SK-N-MC (cell line): ENCODE data around the gene NRXN3.
"Not testable (repeated sequence)": the region's sequence is repeated elsewhere in the genome, so short reads cannot be mapped to it uniquely, and the experiment has no call there.

Source experiments
- DNase-seq: peaks from one replicate; pipeline ENCODE4 v3.0.0-alpha.2; 2011; ENCODE audit warnings: low read depth, low spot score
- H3K27ac ChIP-seq: fragments of 200-600 bp; sonication (generic); 2 replicates; pipeline ENCODE4 v1.5.1; 2016; ENCODE audit warnings: mixed run types
- H3K36me3 ChIP-seq: fragments of 200-600 bp; sonication (generic); 2 replicates; pipeline ENCODE4 v1.6.1; 2017; ENCODE audit warnings: antibody characterized with exemption, low read length, mixed read lengths; ENCODE audit not compliant: insufficient read depth
- H3K4me3 ChIP-seq: fragments of 200-600 bp; sonication (generic); 2 replicates; pipeline ENCODE4 v1.5.1; 2016
- H3K9ac ChIP-seq: fragments of 200-600 bp; sonication (generic); 2 replicates; pipeline ENCODE4 v1.8.0; 2017; ENCODE audit warnings: mixed run types, mixed read lengths; ENCODE audit not compliant: insufficient read length
- H3K9me3 ChIP-seq: fragments of 200-600 bp; sonication (generic); 2 replicates; pipeline ENCODE4 v1.6.1; 2017; ENCODE audit warnings: low read depth, mild to moderate bottlenecking, antibody characterized with exemption, low read length, moderate library complexity, mixed read lengths
- EZH2 ChIP-seq: fragments of 200-600 bp; sonication (generic); IDR thresholded peaks from one replicate; pipeline ENCODE4 v1.6.1; 2017; ENCODE audit warnings: antibody characterized with exemption
- FOXP2 ChIP-seq: optimal IDR thresholded peaks from 2 replicates; pipeline ENCODE3; 2011; ENCODE audit warnings: mild to moderate bottlenecking, moderate library complexity; ENCODE audit not compliant: insufficient read depth; ENCODE audit errors: extremely low read length, control extremely low read depth
- POLR2AphosphoS5 ChIP-seq: IDR thresholded peaks from 2 replicates; pipeline ENCODE4 v1.6.1; 2012; ENCODE audit warnings: mild to moderate bottlenecking, low read depth, low read length, borderline replicate concordance

Gene NRXN3

DNA sequence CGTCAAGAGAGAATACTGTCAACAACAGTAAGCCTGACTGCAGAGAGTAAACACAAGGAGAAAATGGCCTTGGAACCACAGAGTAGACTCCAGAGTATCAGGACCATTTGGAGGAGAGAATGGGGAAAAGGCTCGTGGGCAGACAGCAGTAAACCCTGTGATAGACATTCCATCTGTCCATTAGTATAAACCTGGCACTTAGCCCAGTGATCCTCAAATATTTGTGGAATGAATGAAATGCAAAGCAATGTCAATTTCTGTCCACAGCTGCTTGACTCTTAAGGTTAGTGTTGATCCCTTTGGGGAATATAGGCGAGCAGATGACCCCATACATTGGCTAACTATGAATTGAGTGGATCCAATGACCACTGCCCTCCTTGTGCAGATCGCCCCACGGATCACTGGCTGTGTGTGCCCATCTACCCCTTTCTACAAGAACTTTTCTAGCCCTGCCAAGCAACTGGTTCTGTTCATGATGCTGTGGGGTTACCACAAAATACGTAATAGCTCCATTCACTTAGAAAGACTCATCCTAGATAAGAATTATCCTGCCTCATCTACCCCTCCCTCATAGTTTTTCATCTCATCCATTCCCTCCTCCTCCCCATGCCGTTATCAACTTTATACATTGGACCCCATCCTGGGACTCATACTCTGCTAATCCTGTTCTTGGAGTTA is 846.8 kb downstream of the NRXN3 start:
- no peak overlapping the region for H3K9ac ChIP-seq
- TF ChIP-seq EZH2 (no peak), FOXP2 (no peak), POLR2AphosphoS5 (no peak)
- H3K4me3 ChIP-seq, result no peak overlapping the region
- DNase-seq, result no peak
- H3K36me3 ChIP-seq, result no peaks in the 10 kb centered on the region
- no peaks in the 10 kb centered on the region for H3K9me3 ChIP-seq
- H3K27ac ChIP-seq, result no peak overlapping the region

DNA sequence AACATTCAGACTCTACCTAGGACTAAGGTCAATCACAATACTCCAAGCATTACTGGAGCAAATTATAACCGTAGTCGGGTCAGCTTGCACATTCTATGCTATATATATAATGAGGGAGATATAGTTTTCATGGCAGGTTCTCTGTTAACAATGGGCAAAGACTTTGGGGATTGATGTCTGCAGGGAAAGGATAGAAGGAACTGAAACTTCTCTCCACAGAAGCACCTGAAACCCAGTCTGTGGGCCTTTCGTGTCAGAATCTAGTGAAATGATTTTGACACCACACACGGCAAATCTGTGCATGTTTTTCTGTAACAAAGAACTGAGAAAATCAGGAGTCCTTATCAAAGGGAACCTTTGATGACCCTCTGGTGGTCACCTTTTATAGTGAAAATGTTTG is 847.4 kb downstream of the NRXN3 start:
- Histone ChIP-seq H3K27ac (no peak overlapping the region), H3K36me3 (no peaks in the 10 kb centered on the region), H3K4me3 (no peak overlapping the region), H3K9me3 (no peaks in the 10 kb centered on the region), H3K9ac (no peak overlapping the region)
- DNase-seq, result no peak
- no peak for TF ChIP-seq FOXP2
- TF ChIP-seq EZH2, result no peak
- TF ChIP-seq POLR2AphosphoS5, result no peak

DNA sequence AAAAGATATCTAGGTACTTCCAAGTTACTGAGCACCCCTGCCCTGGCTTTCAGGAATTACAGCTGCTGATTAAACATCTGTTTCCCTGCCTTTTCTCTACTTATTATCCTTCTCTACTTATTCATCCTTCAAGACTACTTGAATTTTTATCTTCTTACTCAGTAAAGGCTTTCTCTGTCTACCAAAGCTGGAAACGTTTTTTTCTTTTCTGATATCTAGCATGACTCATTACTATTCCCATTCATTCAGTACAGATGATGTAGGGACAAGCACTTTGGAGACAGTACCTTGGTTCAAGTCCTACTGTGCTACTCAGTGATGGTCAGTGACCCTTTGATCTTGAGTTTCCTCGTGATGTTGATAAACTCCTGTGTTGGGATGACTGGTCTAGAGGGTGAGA is 848.7 kb downstream of the NRXN3 start:
- Histone ChIP-seq H3K27ac (no peak overlapping the region), H3K9ac (no peak overlapping the region), H3K36me3 (no peaks in the 10 kb centered on the region), H3K4me3 (no peak overlapping the region), H3K9me3 (no peaks in the 10 kb centered on the region)
- DNase-seq, result no peak
- TF ChIP-seq POLR2AphosphoS5 (no peak), EZH2 (no peak), FOXP2 (no peak)

DNA sequence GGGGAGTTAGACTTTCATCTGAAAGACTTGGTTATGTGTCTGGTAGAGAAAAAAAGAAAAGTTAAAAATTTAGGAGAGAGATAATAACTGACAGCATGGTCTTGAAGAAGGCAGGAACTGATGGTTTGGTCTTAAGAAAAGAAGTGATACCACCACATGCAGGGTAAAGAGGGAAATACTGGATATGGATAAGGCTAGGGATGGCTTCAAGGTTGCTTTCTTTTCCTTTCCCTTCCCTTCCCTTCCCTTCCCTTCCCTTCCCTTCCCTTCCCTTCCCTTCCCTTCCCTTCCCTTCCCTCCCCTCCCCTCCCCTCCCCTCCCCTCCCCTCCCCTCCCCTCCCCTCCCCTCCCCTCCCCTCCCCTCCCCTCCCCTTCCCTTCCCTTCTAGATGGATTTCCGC is 849.7 kb downstream of the NRXN3 start:
- H3K27ac ChIP-seq, H3K9me3 ChIP-seq, H3K36me3 ChIP-seq, DNase-seq, H3K4me3 ChIP-seq, H3K9ac ChIP-seq: not testable (repeated sequence)

DNA sequence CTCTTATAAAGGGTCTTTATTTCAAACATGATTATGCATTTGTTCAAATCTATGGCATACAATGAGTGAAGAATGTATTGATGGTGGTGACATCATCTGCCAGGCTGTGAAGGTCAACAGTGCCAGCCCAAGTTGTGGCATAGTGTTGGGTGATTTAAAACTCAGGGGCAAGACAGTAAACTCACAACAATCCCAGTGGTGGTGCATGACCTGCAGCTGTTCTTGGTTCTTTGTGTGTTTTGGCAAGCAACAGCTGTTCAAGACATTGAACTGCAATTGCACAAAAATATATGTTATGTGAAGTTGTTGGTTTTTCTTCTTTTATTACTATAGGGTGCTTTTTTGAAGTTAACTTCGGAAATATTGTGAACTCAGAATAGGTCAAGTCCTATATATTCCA is 851.6 kb downstream of the NRXN3 start:
- no peak overlapping the region for H3K27ac ChIP-seq
- no peak for TF ChIP-seq POLR2AphosphoS5
- TF ChIP-seq FOXP2, result no peak
- TF ChIP-seq EZH2, result no peak
- H3K36me3 ChIP-seq, result no peaks in the 10 kb centered on the region
- no peaks in the 10 kb centered on the region for H3K9me3 ChIP-seq
- no peak overlapping the region for H3K9ac ChIP-seq
- H3K4me3 ChIP-seq, result no peak overlapping the region
- no peak for DNase-seq

DNA sequence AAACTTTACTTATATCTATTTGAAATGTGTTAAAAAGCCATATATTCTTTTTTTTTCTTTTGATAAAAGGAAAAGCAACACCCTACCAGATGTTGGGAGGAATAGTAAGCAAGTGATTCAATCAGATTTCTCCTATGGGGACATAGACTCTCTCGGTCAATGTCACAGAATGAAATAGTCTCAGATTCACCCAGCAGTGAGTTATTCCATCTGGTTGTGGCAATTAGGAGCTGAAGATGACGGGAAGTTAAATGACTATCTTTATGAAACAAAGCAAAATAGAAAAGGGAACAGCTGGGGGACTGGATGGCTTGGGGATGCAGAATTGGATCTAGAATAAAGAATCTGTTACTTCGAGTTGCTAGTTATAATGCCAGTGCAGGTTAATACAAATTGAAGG is 857.0 kb downstream of the NRXN3 start:
- no peak for DNase-seq
- no peaks in the 10 kb centered on the region for H3K9me3 ChIP-seq
- TF ChIP-seq FOXP2 (no peak), POLR2AphosphoS5 (no peak), EZH2 (no peak)
- no peaks in the 10 kb centered on the region for H3K36me3 ChIP-seq
- no peak overlapping the region for H3K9ac ChIP-seq
- no peak overlapping the region for H3K4me3 ChIP-seq
- H3K27ac ChIP-seq, result no peak overlapping the region

DNA sequence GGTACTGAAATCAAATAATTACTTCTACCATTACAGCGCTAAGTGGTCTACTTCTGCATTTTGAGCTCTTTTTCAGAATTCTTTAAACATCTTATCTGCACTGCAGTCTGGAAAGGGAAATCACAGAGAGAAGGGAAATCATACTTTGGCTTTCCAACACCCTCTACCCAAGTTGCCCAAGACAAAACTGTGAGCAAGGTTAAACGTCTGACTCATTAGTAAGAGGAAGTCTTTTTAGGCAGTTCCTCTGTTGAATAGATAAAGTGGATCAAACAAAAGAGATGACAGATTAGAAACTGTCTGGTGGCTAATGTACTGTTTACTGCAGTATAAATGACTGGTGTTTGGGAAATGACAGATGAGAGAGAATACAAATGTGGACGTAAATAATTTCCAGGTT is 858.1 kb downstream of the NRXN3 start:
- TF ChIP-seq FOXP2 (no peak), POLR2AphosphoS5 (no peak), EZH2 (no peak)
- H3K9ac ChIP-seq, result no peak overlapping the region
- no peak for DNase-seq
- no peak overlapping the region for H3K4me3 ChIP-seq
- H3K27ac ChIP-seq, result no peak overlapping the region
- no peaks in the 10 kb centered on the region for H3K36me3 ChIP-seq
- no peaks in the 10 kb centered on the region for H3K9me3 ChIP-seq

DNA sequence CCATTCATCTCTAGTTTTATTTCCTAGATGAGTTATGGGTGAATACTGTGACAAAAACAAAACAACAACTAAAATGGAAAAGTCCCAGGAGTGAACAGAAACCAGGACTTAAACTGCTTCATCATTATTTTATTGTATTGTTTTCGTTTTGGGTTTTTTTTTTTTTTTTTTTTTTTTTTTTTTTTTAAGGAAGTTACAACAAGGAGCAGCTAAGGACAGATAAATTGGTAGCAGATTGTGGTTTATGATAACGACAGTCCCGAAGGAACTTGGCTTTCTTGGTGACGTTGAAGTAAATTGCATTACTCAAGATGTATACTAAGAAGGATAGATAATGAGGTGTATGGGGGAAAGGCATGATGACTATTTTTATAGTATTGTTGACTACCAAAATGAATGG is 866.3 kb downstream of the NRXN3 start:
- Histone ChIP-seq H3K9me3 (no peaks in the 10 kb centered on the region), H3K27ac (no peak overlapping the region), H3K9ac (no peak overlapping the region), H3K36me3 (no peaks in the 10 kb centered on the region), H3K4me3 (no peak overlapping the region)
- TF ChIP-seq POLR2AphosphoS5 (no peak), EZH2 (no peak), FOXP2 (no peak)
- DNase-seq, result no peak

DNA sequence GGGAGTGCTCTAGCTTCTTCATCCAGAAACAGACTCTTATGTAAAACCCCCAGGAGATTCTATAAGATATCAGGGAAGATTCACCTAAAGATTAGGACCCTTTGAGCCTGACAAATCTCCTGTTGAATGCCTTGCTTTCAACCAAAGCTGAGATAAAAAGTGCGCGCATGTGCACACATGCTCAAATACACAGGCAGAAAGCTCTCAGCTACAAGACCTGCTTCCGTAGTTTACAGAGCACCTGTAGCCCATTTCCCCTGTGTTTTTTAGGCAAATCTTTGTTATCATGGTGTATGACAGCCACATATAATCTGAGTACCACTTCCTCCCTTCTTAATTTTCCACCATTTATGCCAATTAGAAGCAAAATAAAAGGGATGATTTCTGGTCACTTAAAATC is 866.9 kb downstream of the NRXN3 start:
- no peaks in the 10 kb centered on the region for H3K36me3 ChIP-seq
- H3K9ac ChIP-seq, result no peak overlapping the region
- H3K4me3 ChIP-seq, result no peak overlapping the region
- no peak for TF ChIP-seq EZH2
- no peaks in the 10 kb centered on the region for H3K9me3 ChIP-seq
- DNase-seq, result no peak
- H3K27ac ChIP-seq, result no peak overlapping the region
